Activated T-helper 1 cell treated with Interleukin-2 at 50 U/mL for 16 hours (primary cell): ENCODE measurements around the gene RBM19.

Experiments
- DNase-seq: peaks from one replicate; pipeline ENCODE4 v3.0.0-alpha.2; 2020; ENCODE audit warnings: low read depth

Gene RBM19

DNA sequence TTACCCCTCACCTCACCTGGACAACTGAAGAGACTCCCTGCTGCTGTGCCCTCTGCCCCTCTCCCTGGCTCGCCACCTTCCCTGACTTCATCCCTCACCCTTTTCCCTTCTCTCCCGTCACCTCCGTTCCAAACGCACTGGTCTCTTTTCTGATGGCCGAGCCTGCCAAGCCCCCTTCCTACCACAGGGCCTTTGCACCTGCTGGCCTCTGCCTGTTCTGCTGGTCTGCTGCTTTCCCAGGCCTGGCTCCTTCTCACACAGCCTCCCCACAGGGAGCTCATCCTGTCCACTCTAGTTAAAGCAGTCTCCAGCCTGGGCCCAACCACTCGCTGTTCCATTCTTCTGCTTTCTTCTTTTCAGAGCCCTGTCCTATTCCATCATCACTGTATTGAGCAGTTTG, 34.6 kb downstream of the RBM19 start:
- no peak for DNase-seq

DNA sequence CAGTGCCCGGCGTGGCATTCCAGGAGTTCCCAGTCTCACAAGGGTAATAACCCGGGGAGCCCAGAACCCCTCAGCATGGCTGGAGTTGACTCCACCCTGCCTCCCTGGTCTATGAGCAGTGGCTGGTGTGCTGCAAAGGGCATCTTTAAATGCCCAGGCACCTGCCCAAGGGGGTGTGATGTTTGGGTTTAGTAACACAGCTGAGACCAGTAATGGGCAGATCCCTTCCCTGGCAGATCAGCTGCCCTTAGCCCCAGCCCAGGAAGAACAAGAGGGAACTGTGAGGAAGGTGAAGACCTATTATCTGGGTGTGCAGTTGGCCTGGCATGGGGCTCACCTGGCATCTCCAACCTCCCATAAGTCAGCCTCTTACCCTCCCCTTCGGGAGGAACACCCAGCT, 35.9 kb downstream of the RBM19 start:
- DNase-seq, result no peak

DNA sequence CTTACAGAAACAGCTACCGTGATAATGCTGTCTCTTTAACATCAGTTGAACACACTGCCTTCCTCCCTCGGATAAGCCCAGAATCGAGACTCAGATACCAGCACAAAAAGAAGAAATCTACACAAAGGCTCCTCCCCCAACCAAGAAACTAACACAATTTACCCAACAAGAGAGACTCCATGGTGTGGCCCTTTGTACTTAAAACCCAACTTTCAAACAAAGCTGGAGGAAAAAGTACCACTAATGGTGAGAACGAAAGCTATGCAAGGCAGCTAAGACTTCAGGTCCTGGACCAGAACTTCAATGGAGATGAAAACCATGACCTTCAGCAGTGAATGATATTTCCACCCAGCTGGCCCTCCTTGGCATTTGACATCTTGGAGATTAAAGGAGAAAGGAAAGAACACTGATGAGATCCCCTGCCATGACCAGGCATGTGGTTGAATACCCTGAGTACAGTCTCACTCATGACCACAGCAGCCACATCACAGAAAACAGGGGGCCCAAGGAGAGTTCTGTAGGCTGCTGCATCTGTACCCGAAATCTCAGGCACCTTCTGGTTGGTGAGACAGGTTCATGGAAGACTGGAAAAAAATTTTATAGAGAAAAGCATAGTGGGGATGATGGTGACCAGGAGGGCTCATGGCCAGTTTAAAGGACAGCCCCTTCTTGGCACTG, 36.7 kb downstream of the RBM19 start:
- no peak for DNase-seq

DNA sequence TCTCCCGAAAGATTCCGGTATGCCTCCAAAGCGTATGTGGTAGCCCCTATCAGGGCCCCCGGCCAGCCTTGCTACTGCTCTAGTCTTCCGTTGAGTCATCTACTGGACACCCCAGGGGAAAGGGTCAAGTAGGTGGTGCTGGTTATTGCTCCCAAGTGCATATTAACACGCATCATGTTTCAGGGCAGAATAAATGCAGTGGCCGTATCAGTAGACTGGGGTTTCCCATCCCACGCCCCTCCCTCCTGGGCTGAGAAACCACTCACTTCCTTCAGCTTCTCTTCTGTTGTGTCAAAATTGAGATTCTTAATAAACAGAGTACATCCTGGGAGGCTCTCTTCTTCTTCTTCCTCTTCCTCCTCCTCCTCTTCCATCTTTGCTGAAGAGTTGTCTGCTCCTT, 39.3 kb downstream of the RBM19 start:
- DNase-seq, result no peak

DNA sequence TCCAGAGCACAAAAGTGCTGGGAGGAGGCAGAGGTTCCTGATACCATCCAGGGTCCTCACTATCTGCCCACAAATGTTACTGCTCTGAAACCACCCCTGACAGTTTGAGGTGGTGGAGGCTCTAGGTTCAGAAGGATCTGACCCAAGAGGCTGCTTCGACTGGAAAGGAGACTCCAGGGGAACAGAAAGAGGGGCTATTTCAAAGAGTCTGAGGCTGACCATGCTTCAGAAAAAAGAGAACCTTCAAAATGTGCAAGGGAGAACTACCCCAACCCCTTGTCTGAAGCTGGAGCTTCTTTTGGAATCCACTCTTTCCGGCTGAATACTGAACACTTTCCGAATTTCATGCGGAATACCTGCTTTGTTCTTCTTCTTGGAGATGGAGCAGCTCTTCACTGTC, 41.8 kb downstream of the RBM19 start:
- no peak for DNase-seq

DNA sequence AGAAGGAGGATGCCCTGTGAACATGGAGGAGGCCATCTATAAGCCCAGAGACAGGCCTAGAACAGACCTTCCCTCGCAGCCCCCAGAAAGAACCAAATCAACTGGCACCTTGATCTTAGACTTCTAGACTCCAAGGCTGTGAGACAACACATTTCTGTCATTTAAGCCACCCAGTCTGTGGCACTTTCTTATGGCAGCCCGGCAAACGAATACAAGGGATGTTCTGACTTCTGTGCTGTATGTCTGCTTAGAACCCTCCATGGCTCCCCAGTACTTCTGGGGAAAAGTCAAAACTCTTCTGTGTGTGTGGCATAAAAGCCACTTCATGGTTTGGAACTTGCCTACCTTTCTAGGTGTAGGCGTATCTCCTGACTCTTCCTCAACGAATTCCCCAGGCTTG, 42.9 kb downstream of the RBM19 start:
- no peak for DNase-seq

DNA sequence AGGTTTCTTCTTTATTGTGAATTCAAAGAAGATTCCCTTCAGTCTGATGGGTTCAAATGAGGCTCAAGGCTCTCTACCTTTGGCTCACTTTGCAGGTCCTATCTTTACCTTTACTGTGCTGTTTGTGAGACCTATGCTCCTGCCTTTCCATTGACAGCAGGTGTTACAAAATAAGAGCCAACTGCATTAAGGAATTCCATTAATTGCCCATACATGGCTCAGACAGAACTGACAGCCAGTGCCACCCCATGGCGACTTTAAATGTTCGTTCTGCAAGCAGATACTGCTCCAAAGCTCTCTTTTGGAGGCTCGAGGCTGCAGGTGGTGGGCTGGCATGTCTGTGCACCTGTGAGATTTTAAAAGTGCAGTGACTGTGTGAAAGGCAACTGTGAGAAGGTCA, 44.7 kb downstream of the RBM19 start:
- DNase-seq, result no peak

DNA sequence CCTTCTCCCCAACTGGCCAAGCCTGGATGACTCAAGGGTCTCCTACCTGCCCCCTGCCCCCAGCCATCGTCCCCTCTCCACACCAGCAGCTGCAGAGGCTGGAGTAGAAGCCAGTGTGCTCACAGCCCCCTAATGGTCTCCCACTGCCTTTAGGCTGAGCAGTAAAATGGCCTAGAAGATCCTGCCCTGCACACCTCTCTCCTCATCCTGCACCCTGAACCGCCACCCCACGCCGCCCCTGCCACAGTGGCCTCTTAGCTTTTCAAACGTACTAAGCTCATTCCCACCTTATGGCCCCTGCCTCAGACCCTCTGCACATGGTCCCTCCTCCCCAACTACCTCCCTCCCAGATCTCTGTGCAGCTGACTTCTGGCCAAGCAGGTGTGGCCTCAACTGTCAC, 46.3 kb downstream of the RBM19 start:
- no peak for DNase-seq

DNA sequence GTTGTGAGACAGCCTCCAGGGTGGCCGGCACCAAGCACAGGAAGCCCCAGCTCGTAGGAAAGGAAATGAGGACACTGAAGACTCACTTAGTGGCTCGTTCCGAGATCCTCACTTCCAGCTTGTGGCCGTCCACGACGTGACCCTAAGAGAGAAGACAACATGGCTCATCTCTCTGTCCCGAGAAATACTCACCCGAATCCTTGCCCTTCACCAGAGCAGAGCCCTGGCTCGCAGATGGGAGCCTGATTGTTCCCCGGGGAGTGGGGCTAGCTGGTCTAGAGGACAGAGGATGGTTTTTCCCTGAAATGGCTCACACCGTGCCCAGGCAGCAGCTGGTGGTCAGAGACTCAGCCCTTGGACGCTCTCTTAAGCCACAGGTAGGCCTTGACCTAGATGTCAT, 47.8 kb downstream of the RBM19 start:
- no peak for DNase-seq

DNA sequence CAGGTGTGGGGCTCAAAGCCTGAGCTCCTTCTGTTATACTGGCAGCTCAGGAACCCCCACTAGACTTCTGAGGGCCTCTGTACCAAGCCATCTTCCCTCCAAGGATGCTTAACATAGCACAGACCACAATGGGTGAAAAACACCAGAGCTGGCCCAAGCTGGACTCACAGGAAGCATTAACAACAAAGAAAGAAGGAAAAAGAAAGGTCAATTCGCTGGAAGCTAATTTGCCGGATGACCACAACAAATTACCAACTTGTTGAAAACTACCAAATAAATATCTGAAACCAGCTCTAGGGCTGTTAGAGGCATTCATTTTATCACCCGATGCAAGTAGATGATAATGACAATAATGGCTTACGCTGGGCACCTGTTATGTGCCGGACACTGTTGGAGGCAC, 48.7 kb downstream of the RBM19 start:
- DNase-seq, result no peak

DNA sequence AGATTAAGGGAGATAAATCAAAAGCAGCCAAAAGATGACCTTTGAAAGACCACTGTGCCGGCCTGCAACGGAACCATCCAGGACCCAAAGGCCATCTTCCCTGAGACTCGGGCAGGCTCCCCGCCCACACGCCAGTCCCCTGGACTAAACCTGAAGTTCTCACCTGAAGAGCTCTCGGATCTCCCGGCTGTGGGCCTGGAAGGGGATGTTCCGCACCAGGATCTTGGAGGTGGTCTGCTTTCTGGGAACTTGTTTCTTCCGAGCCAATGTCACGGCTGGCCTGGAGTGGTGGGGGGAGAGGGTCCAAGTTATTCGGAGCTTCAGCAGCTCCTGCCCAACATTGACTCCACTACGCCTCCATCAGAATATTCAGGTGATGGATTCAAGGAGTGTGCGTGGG, 51.3 kb downstream of the RBM19 start:
- no peak for DNase-seq

DNA sequence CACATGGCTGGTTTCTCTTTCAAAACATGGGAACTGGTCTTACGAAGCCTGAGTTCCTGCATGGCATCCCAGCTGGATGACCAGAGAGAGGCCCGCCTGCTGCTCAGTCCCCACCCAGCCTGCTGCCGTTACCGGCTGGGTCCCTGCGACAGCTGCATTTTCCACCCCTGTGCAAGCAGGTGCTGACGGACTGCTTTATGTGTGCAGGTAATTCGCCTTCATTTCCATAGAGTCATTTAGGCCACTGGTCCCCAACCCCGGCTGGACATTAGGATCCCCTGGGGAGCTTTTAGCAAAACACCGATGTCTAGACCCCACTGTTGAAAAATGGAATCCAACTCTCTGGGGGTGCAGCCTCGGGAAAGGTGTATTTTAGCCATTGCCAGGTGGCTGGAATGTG, 51.9 kb downstream of the RBM19 start:
- no peak for DNase-seq

DNA sequence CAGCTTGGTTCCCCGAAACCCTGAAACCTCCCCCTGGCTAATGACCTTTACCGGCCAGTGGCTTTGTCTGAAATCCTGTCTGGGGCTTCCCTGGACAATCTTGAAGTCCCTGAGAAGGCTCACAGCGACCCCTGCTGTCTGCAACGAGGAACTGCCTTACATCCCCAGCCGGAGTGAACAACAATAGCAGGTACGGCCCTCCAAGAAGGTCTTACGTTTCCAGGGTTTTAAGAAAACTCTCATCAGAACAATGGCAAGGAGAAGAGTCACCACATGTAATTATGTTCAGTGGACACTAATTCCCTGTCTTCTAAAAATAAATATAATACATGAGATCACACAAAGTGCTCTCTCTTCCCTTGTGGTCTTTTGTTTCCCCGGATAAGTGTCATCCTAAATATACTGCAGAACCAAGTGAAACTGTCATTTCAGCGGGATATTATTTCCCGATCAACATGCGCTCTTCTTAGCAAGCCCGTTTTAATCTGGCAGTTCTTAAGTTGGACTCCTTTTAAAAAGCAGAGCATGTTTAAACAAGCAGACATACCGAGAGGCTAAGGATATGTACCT, 53.3 kb downstream of the RBM19 start:
- DNase-seq, result peak; percentile 4

DNA sequence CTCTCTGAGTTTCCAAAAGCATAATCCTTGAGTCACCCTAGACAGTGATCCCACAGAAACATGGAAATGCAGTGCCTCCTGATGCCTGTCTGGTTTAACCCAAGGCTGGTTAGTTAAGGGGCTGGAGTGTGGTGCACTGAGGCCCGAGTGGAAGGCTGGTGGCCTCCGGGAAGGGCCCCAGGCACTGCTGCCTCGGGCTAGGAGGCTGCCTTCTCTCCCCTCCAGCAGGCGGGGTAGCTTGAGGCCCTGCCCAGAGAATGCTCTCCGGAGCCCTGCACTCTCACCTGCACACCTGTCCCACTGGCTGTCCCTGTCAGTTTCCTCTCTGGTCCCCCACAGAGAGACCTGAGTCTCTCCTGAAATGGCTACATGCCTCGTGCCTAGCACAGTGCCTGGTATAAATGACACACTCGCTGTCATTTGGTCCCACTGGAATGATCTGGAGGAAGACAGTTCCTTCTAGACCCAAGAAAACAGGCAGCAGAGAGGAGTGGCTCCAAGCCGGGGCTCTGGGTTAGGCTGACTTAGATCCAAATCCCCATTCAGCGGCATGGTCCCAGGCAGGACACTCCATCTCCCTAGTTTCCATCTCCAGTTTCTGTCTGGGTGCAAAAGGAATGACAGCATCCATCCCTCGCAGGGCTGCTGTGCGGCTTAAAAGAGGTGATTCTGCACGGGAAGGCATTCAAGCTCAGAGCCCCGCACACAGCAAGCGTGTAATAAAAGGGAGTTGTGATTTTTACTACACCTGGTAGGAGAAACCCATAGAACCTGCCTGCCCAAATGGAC, 54.0 kb downstream of the RBM19 start:
- no peak for DNase-seq

DNA sequence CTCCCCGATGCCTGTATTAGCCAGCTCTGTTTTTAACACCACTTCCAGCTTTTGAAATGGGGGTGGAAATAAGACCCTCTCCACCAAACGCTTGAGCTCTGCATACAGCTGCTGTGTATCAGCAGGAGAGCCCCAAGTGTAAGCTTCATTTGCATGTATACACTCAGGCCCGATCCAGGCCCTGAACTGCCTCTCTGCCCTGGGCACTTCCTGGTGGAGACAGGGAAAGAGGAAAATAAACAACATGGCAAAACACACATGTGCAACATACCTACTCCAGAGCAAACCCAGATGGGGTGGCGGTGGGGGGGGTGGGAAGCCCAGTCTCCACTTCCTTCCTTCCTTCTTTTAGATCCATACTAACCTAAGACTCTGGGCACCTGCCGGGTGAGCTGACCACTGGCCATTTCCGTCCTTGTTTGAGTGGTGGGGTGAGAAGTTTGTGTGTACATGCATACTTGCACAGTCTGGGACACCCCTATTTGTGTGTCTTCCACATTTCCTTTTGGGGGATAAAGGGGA, 55.3 kb downstream of the RBM19 start:
- no peak for DNase-seq

DNA sequence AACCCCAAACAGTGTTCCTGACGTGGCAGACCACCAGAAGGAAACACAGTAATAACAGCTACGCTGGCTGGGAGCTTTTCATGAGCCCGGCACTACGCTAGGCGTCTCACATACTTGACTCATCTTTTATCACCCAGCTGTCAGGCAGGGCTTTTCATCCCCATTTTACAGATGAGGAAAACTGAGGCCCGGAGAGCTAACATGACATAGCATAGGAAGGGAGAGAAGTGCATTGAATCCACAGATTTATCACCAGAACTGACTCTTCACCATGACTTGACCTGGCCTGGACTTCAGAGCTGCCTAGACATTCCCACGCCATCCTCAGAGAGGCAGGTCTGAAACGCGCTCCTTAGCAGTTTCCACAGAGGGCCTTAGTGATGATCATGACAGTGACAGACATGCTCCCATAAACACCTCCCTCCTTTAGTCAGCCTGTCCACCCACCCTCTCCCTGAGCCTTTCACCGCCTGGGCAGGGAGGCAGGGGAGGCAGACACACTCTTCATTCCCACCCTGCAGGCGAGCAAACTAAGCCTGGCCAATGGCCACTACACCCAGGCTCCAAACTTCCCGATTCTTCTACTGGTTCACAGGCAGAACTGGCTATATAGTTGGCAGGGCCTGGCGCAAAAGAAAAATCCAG, 56.2 kb downstream of the RBM19 start:
- DNase-seq, result no peak

DNA sequence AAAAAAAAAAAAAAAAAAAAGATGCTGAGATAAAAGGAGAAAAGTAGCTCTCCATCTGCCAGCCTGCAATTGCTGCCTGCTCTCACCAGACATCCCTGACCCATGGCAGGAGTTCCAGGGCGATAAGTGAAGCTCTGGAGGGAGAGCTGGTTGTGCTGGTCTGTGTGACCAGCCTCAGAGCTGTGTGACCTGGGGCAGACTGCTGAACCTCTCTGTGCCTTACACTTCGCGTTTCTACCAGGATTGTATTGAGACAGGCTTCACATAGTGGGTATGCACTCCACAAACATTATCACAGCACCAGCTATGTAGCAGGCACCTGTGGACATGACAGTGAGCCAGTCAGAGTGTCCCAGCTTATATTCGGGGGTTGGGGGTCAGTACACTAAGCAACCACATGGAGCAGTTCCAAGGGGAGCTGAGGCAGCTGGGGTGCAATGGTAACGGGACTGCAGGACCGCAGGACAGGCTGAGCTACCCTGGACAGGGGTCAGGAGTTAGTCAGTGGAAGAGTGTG, 57.5 kb downstream of the RBM19 start:
- DNase-seq, result no peak

DNA sequence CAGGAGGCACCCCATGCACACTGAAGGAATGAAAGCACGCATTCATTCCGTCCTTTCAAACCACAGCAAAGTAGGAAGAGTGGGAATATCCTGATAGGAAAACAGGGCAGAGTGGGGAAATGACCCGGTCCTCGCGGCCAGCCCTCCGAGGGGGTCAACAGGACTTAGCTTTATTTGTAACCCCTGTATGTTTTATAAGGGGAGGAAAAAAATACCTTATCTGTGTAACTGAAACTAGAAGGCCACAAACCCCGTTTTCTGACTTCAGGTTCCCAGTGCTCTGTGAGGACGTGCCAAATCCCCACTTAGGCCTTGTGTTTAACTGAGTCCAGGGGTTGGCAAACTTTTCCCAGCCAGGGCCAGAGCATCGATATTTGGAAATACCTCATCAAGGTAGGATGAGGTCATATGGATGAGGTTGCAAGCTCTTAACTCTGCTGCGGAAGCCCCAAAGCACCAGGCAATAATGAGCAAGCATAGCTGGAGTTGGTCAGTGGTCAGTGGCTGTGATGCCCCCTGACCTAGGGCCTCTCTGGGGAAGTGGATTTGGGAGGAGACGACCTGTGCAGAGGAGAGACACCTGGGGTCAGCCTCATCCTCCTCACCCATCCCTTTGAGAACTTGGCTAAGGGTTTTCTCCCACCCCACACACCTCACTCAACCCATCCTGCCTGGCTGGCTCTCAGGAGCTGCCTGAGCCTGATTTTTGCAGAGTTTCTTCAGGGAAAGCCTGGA, 58.5 kb downstream of the RBM19 start:
- no peak for DNase-seq

DNA sequence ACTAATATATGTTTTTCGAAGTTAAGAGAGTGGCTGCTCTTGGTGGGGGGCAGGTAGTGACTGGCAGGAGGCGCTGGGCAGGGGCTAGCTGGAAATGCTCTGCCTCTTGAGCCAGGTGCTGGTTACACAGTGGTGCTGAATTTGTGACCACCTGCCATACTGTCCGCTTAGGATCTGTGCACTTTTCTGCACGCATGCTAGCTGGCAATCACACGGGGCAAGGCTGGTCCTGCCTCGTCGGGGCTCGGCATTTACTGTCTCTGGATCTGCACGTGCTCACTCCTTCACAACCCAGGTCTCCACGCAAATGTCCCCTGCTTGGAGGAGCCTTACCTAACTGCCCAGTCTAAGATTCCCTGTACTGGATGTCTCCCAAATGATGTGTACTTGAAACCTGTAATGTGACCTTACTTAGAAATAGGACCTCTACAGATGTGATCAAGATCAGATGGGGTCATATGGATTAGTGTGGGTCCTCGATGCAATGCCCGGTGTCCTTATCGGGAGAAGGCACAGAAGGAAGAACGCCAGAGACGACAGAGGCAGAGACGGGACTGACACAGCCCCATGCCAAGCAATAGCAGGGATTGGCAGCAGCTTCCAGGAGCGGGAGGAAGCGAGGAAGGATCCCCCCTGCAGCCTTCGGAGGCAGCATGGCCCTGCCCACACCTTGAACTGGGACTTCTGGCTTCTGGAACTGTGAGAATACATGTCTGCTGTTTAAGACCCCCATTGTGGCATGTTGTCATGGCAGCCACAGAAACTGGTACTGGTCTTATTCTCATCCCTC, 59.5 kb downstream of the RBM19 start:
- DNase-seq, result no peak

DNA sequence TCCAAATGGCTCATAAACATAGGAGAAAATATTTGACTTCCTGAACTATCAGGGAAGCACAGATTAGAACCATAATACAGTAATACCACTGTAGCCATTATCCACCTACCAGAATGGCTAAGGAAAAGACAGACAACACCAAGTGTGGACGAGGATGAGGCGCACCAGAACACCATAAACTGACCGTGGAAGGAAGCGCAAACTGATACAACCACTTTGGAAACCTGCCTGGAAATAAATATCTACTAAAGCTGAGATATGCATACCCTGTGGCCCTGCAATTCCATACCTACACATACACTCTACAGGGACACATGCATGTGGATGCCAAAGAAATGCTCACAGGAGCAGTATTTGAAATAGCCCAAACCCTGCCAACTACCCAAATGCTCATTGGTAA, 60.3 kb downstream of the RBM19 start:
- DNase-seq, result no peak

DNA sequence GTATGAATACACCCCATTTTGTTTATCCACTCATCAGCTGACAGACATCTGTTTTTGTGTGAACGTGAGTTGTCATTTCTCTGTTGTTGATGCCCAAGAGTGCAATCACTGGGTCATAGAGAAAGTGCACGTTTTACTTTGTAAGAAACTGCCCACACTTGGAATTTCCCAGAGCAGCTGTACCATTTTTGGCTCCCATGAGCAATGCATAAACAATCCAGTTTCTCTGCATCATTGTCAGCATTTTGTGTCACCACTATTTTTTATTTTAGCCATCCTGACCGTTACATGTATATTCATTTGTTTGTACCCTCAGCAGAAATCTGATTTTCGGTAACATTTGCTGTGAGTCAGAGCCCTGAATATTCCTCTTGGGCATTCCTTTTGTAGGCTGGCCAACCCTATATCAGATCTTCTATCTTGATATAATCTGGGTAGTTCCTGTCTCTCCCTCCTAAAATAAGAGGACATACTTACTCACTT, 62.7 kb downstream of the RBM19 start:
- DNase-seq, result no peak
